Adrenal gland (tissue), 12 donors: ENCODE measurements around the gene SNRK. TPM values are rescaled to one million over a fixed set of nuclear protein-coding genes. Genes with fewer than 3 reads are reported as not detected.

Source experiments
- DNase-seq, 7 donors: peaks; one replicate each; pipeline ENCODE4 v3.0.0-alpha.2; 2019 to 2020
- H3K27ac ChIP-seq, 5 donors: fragments of 200-600 bp; sonication (generic) in 4 of 5; 1 replicate in 3 of 5; 2 replicates in 2 of 5; pipeline versions ENCODE4 v1.5.1 to v1.8.0; 2016 to 2020; ENCODE audit warnings: mild to moderate bottlenecking in 1 of 5
- H3K27me3 ChIP-seq: fragments of 200-600 bp; 2 replicates; pipeline ENCODE4 v1.8.0; 2021
- H3K36me3 ChIP-seq, 2 donors: fragments of 200-600 bp; replicated peaks in 1 of 2; 1 replicate in 1 of 2; 2 replicates in 1 of 2; pipeline versions ENCODE4 v1.5.1 to v1.8.0; 2018 to 2022
- H3K4me1 ChIP-seq, 2 donors: fragments of 200-600 bp; replicated peaks in 1 of 2; 1 replicate in 1 of 2; 2 replicates in 1 of 2; pipeline versions ENCODE4 v1.5.1 to v1.8.0; 2018 to 2021
- H3K4me3 ChIP-seq, 4 donors: fragments of 200-600 bp; sonication (generic) in 3 of 4; one replicate each; pipeline ENCODE4 v1.5.1; 2016 to 2018
- H3K9me3 ChIP-seq, 3 donors: fragments of 200-600 bp; sonication (generic) in 1 of 3; replicated peaks in 1 of 3; 1 replicate in 2 of 3; 2 replicates in 1 of 3; pipeline versions ENCODE4 v1.5.1 to v1.8.0; 2016 to 2021
- POLR2A ChIP-seq, 2 donors: fragments of 450-650 bp; IDR thresholded peaks; one replicate each; pipeline ENCODE4 v1.6.1; 2017; ENCODE audit warnings: antibody characterized with exemption in 2 of 2, mild to moderate bottlenecking in 2 of 2, moderate library complexity in 1 of 2
- WGBS, 4 donors: extraction: QIAGEN DNeasy Blood & Tissue Kit in 2 of 4; methylation state at CpG; one replicate each; pipeline versions ENCODE4 v1.1.5 to v1.1.7; 2013 to 2017; 5-methylcytosine and 5-hydroxymethylcytosine counted together
- intact Hi-C, 2 donors: fragments of 100-400 bp; cut with DNase I; formaldehyde crosslinking; loops; one replicate each; pipeline versions ENCODE4 v1.14.1 to v1.15.0; 2022 to 2023
- polyA plus RNA-seq, 3 donors: library from polyadenylated mRNA; stranded (reverse); fragments of 200-250 nt in 2 of 3; fragments of 350-450 nt in 1 of 3; fragmentation: Illumina TruSeq in 1 of 3; extraction: RNeasy Lipid Tissue Mini Kit (QIAGEN cat#74804) in 1 of 3; gene quantifications; one replicate each; pipeline ENCODE4 v1.2.3, GENCODE V29; 2013 to 2014
- total RNA-seq, 9 donors: library from RNA; depleted of rRNA in 4 of 9; stranded (reverse); fragments of >200 nt in 4 of 9; fragments of 120-200 nt in 1 of 9; fragmentation: NEBNext Ultra II Directional in 1 of 9; extraction: Animal tissue kit (Norgen Biotek cat#: 25700) in 1 of 9; gene quantifications; one replicate each; pipeline versions ENCODE4 v1.1.0 to v1.2.4, GENCODE V29; 2013 to 2023
- TF ChIP-seq, protein P1 (sequence below), 6 experiments: fragments of 450-650 bp in 4 of 6; fragments of 200-600 bp in 2 of 6; sonication (generic) in 1 of 6; IDR thresholded peaks; 1 replicate in 5 of 6; 2 replicates in 1 of 6; pipeline versions ENCODE4 v1.5.1 to v1.8.0; 2016 to 2021; ENCODE audit warnings: antibody characterized with exemption in 6 of 6, mild to moderate bottlenecking in 2 of 6, moderate library complexity in 1 of 6
- donor health status: healthy with polysubstance abuse.
- donor health status: Bipolar disorder and iron deficiency.
- donor health status: DM: yes; HTN: yes; CAD: no.
- donor health status: DM: no; HTN: no; CAD: no.
- donor health status: DM: no; HTN: no; CAD: no.
- donor health status: DM: yes; HTN: yes; CAD: no.

SNRK gene
- total and polyA plus RNA-seq, 12 donors = 8.1 to 36.4 (median 23.0) TPM

DNA sequence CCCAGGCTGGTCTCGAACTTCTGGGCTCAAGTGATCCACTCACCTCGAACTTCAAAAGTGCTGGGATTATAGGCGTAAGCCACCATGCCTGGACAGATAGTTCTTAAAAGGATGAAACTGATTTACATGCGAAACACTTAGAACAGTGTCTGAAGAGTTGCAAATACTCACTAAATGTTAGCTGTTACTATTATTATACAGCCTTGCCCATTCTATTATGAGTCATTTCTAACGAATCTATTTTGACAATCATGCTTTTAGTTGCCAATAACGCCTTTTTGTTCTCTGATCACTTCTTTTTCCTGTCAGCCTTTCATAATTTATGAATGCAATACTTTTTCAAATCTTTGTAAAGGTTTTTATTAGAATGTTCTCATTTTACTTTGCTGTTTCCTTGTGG, 112.7 kb downstream of the SNRK start:
- no peak overlapping the region for H3K4me3 ChIP-seq
- no peak overlapping the region for H3K27ac ChIP-seq
- DNase-seq = no peak
- TF ChIP-seq, protein P1, sequence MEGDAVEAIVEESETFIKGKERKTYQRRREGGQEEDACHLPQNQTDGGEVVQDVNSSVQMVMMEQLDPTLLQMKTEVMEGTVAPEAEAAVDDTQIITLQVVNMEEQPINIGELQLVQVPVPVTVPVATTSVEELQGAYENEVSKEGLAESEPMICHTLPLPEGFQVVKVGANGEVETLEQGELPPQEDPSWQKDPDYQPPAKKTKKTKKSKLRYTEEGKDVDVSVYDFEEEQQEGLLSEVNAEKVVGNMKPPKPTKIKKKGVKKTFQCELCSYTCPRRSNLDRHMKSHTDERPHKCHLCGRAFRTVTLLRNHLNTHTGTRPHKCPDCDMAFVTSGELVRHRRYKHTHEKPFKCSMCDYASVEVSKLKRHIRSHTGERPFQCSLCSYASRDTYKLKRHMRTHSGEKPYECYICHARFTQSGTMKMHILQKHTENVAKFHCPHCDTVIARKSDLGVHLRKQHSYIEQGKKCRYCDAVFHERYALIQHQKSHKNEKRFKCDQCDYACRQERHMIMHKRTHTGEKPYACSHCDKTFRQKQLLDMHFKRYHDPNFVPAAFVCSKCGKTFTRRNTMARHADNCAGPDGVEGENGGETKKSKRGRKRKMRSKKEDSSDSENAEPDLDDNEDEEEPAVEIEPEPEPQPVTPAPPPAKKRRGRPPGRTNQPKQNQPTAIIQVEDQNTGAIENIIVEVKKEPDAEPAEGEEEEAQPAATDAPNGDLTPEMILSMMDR (IDR thresholded peaks at IDR 0.05) = no peak
- TF ChIP-seq POLR2A (IDR thresholded peaks at IDR 0.05) = no peak
- WGBS, 4 donors = 74 to 80% (median 78%) methylated on average over 6 of the region's 6 CpGs
- no peaks in the 10 kb centered on the region for H3K4me1 ChIP-seq
- no peaks in the 10 kb centered on the region for H3K27me3 ChIP-seq
- intact Hi-C loops = no loop called here
- no peaks in the 10 kb centered on the region for H3K9me3 ChIP-seq
- no peaks in the 10 kb centered on the region for H3K36me3 ChIP-seq

DNA sequence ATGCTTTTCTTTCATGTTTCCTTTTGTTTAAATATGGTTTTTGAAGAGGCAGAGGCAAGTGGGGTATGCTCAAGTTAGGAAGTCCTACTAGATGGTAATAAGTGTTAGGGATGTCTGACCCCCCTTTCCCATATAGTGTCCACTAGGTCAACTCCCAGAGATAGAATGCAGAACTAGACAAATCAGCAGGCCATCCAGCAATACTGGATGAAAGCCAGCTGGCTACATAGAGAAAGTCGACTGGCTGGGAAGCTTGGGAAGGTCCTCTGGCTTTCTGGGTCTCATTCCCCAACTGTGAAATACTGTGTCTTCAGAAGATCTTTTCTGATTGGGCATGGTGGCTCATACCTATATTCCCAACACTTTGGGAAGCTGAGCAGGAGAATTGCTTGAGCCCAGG, 113.8 kb downstream of the SNRK start:
- no peaks in the 10 kb centered on the region for H3K36me3 ChIP-seq
- TF ChIP-seq POLR2A (IDR thresholded peaks at IDR 0.05) = no peak
- TF ChIP-seq, protein P1 (IDR thresholded peaks at IDR 0.05) = no peak
- H3K27me3 ChIP-seq = no peaks in the 10 kb centered on the region
- no peaks in the 10 kb centered on the region for H3K4me1 ChIP-seq
- no peak overlapping the region for H3K27ac ChIP-seq
- no peak for DNase-seq
- WGBS, 4 donors = 55 to 79% (median 71%) methylated on average over 1 of the region's 1 CpG
- H3K9me3 ChIP-seq = no peaks in the 10 kb centered on the region
- no peak overlapping the region for H3K4me3 ChIP-seq
- intact Hi-C loops = no loop called here

Other genes starting within 250 kb of the SNRK start
- 10 to 100 TPM; 14.5 to 44.9 (median 22.9) TPM for gene POMGNT2, start 180.5 kb upstream of the SNRK start, total RNA-seq
- gene POMGNT2, start 180.5 kb upstream of the SNRK start, polyA plus RNA-seq = 10 to 100 TPM in 2 of 3 donors, 1 to 10 TPM in 1; 6.5 to 17.6 (median 10.0) TPM